Body of pancreas (tissue), 4 donors: ENCODE data around the gene CBLIF. TPM values are rescaled to one million over a fixed set of nuclear protein-coding genes. Genes with fewer than 3 reads are reported as not detected.
"Not testable (repeated sequence)": the region's sequence is repeated elsewhere in the genome, so short reads cannot be mapped to it uniquely, and the experiment has no call there.

Experiments
- ATAC-seq: fragments of 150-250 bp; one replicate; pipeline ENCODE4 v1.9.1; 2016
- DNase-seq, 4 donors: peaks; one replicate each; pipeline ENCODE4 v3.0.0-alpha.2; 2019
- H3K27ac ChIP-seq, 4 donors: fragments of 200-600 bp; sonication (generic); 1 replicate in 3 of 4; 2 replicates in 1 of 4; pipeline versions ENCODE4 v1.5.1 to v1.6.1; 2016 to 2019; ENCODE audit warnings: mild to moderate bottlenecking in 1 of 4, mixed read lengths in 1 of 4, moderate library complexity in 1 of 4
- H3K27me3 ChIP-seq, 2 donors: fragments of 200-600 bp; sonication (generic); one replicate each; pipeline ENCODE4 v1.6.0; 2016; ENCODE audit warnings: mild to moderate bottlenecking in 1 of 2
- H3K36me3 ChIP-seq, 2 donors: fragments of 200-600 bp; sonication (generic); replicated peaks in 1 of 2; 2 replicates each; pipeline ENCODE4 v1.5.1; 2016; ENCODE audit warnings: low read depth in 2 of 2; ENCODE audit not compliant: insufficient read depth in 1 of 2
- H3K4me1 ChIP-seq: fragments of 200-600 bp; sonication (generic); one replicate; pipeline ENCODE4 v1.6.0; 2016
- H3K4me3 ChIP-seq, 2 donors: fragments of 200-600 bp; sonication (generic); 1 replicate in 1 of 2; 2 replicates in 1 of 2; pipeline ENCODE4 v1.5.1; 2016 to 2019
- H3K9me3 ChIP-seq, 3 donors: fragments of 200-600 bp; sonication (generic); 1 replicate in 2 of 3; 2 replicates in 1 of 3; pipeline ENCODE4 v1.5.1; 2016
- POLR2A ChIP-seq, 3 donors: fragments of 450-650 bp; IDR thresholded peaks; one replicate each; pipeline ENCODE4 v1.6.1; 2016; ENCODE audit warnings: antibody characterized with exemption in 3 of 3, mild to moderate bottlenecking in 2 of 3
- WGBS, 2 donors: methylation state at CpG; one replicate each; pipeline ENCODE4 v1.1.5; 2017; 5-methylcytosine and 5-hydroxymethylcytosine counted together
- intact Hi-C: fragments of 100-400 bp; cut with DNase I; formaldehyde crosslinking; loops from one replicate; pipeline ENCODE4 v1.15.1; 2023
- total RNA-seq, 2 donors: library from RNA; depleted of rRNA; stranded (reverse); fragments of >200 nt; gene quantifications; one replicate each; pipeline ENCODE4 v1.1.0, GENCODE V29; 2016
- TF ChIP-seq, protein P1 (sequence below), 7 experiments: fragments of 450-650 bp in 4 of 7; fragments of 200-600 bp in 3 of 7; sonication (generic) in 3 of 7; IDR thresholded peaks; one replicate each; pipeline ENCODE4 v1.5.1; 2016 to 2019; ENCODE audit warnings: antibody characterized with exemption in 7 of 7

Gene CBLIF
- total RNA-seq, 2 donors from 2014 or later, result not detected

DNA sequence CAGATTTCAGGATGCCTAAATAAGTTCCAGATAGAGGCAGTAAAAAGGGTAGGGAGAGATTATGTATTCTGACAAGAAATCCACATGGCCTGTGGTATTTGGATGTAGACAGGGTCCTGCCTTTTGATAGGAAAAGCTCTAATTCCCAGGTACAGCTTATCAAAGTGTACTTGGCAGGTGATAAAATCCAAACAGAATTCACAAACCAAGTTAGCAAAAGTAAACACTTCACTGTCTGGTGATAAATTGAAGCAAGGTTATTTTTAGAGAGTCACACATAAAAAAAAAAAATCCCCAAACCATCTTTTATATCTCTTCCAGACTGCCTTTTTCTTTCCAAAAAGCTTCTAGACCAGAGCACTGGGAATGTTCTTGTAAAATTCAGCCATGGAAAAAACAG lies 5.7 kb downstream of the CBLIF start:
- Histone ChIP-seq H3K27me3 (no peaks in the 10 kb centered on the region), H3K27ac (peak overlapping the region in 2 of 4 donors; percentile 15 to 31), H3K9me3 (no peaks in the 10 kb centered on the region), H3K4me1 (peaks cover 17% of the 10 kb centered on the region), H3K36me3 (no peaks in the 10 kb centered on the region), H3K4me3 (no peak overlapping the region)
- DNase-seq, result no peak
- intact Hi-C loops, result no loop called here
- TF ChIP-seq, protein P1, sequence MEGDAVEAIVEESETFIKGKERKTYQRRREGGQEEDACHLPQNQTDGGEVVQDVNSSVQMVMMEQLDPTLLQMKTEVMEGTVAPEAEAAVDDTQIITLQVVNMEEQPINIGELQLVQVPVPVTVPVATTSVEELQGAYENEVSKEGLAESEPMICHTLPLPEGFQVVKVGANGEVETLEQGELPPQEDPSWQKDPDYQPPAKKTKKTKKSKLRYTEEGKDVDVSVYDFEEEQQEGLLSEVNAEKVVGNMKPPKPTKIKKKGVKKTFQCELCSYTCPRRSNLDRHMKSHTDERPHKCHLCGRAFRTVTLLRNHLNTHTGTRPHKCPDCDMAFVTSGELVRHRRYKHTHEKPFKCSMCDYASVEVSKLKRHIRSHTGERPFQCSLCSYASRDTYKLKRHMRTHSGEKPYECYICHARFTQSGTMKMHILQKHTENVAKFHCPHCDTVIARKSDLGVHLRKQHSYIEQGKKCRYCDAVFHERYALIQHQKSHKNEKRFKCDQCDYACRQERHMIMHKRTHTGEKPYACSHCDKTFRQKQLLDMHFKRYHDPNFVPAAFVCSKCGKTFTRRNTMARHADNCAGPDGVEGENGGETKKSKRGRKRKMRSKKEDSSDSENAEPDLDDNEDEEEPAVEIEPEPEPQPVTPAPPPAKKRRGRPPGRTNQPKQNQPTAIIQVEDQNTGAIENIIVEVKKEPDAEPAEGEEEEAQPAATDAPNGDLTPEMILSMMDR (IDR thresholded peaks at IDR 0.05), result no peak
- no peak for TF ChIP-seq POLR2A (IDR thresholded peaks at IDR 0.05)
- no peak for ATAC-seq

DNA sequence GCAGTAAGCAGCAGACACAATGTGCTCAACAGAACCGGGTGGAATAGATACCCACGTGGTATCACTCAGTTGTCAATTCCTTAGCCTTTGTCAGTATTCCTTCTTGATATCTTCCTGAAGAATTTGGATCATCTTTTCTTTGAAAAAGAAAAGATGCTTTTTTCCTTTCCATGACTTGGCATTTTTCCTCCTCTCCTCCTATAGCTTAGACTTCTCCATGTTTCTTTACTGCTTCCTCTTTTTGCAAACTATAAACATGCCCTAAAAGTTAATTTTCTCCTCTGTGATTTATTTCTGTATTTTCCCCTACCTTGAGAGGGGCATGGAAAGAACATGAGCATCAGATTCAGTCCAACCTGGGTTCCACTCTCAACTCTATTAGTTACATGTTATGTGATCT lies 11.7 kb downstream of the CBLIF start:
- no peaks in the 10 kb centered on the region for H3K9me3 ChIP-seq
- no peak for TF ChIP-seq POLR2A (IDR thresholded peaks at IDR 0.05)
- TF ChIP-seq, protein P1 (IDR thresholded peaks at IDR 0.05), result no peak
- H3K27ac ChIP-seq, result no peak overlapping the region
- no peaks in the 10 kb centered on the region for H3K4me1 ChIP-seq
- DNase-seq (no peak), ATAC-seq (no peak)
- no peak overlapping the region for H3K4me3 ChIP-seq
- WGBS, 2 donors, result 79 to 85% methylated on average over 2 of the region's 2 CpGs
- H3K36me3 ChIP-seq, result no peaks in the 10 kb centered on the region
- intact Hi-C loops, result no loop called here
- no peaks in the 10 kb centered on the region for H3K27me3 ChIP-seq

DNA sequence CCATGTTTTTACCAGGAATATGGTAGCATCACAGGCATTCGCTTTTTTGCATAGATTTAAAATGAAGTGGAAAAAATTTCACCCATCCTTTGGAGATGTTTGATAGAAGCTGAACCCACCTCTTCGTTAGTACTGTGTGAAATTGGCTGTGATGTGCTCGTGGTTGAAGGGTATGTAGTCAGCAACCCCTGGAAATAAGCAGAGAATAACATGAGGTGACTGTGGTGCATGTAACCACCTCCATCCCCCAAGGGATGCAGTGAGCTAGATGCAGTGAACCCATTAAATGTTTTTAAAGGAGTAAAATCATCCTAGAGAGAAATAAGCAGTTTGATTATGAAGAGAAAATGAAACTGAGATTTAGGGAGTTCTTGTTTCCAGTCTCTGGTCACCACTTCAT lies 15.9 kb downstream of the CBLIF start:
- Histone ChIP-seq H3K36me3 (no peaks in the 10 kb centered on the region), H3K27me3 (no peaks in the 10 kb centered on the region), H3K4me3 (no peak overlapping the region), H3K9me3 (no peaks in the 10 kb centered on the region), H3K4me1 (no peaks in the 10 kb centered on the region), H3K27ac (no peak overlapping the region)
- TF ChIP-seq, protein P1 (IDR thresholded peaks at IDR 0.05), result no peak
- TF ChIP-seq POLR2A (IDR thresholded peaks at IDR 0.05), result no peak
- ATAC-seq (no peak), DNase-seq (no peak)
- WGBS, 2 donors, result 79 to 81% methylated on average over 3 of the region's 3 CpGs
- intact Hi-C loops, result loop anchor here (10.0 kb wide), 1 partner anchor 85 kb away; no protein-coding TSS in a partner anchor

DNA sequence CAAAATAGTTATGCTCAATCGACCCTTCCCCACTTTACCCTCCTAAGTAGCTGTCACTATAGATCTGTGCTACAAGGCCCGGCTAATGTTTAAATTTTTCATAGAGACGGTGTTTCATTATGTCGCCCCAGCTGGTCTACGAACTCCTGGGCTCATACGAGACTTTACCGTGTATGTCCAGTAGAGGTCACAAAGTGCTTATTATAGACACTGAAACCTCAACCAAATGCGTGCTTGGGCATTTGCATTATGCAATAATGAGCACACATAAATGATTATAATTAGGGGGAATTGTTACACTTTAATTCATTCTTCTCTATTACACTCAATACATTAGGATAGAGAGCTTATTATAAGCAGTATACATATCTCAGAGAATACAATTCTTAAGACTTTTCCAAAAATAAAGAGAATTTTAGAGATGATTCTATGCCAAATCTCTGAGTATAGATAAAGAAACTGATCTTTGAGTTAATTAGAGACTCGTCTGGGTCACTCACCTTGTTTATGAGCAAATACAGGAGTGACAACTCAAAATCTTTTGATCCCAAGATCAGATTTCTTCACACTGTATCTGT lies 22.2 kb downstream of the CBLIF start:
- peak; percentile 51 to 73 (median 58) for DNase-seq
- intact Hi-C loops, result loop anchor here (10.0 kb wide), 1 partner anchor 92 kb away; no protein-coding TSS in a partner anchor
- TF ChIP-seq POLR2A (IDR thresholded peaks at IDR 0.05), result no peak
- TF ChIP-seq, protein P1 (IDR thresholded peaks at IDR 0.05), result peak in 6 of 7 experiments; percentile 43 to 86 (median 78)
- Histone ChIP-seq H3K27ac (no peak overlapping the region), H3K36me3 (no peaks in the 10 kb centered on the region), H3K4me1 (no peaks in the 10 kb centered on the region), H3K27me3 (no peaks in the 10 kb centered on the region), H3K9me3 (no peaks in the 10 kb centered on the region), H3K4me3 (no peak overlapping the region)
- WGBS, 2 donors, result 2 to 3% methylated on average over 9 of the region's 9 CpGs
- peak; percentile 91 for ATAC-seq

DNA sequence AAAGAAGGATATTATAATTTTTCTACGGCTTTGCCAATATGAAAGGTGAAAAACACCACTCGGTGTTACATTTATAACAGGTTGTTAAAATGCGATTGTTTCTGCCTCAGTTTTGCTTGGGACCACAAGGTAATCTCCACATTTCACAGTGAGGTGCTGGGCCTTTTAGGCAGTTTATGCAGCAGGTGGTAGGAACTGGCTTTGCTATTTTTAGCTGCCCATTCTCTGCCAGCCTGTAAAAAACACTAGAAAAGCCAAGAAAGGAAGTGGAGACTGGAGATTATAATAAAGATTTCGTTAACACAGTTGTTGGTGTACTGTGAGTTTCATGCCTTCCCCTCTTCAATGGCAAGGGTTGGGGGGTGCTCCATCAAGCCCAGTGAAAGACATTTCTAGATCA lies 26.7 kb downstream of the CBLIF start:
- H3K9me3 ChIP-seq, result no peaks in the 10 kb centered on the region
- H3K4me3 ChIP-seq, result no peak overlapping the region
- 52 to 76% methylated on average over 4 of the region's 4 CpGs for WGBS, 2 donors
- no peak for ATAC-seq
- no peak overlapping the region for H3K27ac ChIP-seq
- no peaks in the 10 kb centered on the region for H3K4me1 ChIP-seq
- no peaks in the 10 kb centered on the region for H3K27me3 ChIP-seq
- intact Hi-C loops, result no loop called here
- no peaks in the 10 kb centered on the region for H3K36me3 ChIP-seq
- TF ChIP-seq POLR2A (IDR thresholded peaks at IDR 0.05), result no peak
- TF ChIP-seq, protein P1 (IDR thresholded peaks at IDR 0.05), result no peak
- no peak for DNase-seq

DNA sequence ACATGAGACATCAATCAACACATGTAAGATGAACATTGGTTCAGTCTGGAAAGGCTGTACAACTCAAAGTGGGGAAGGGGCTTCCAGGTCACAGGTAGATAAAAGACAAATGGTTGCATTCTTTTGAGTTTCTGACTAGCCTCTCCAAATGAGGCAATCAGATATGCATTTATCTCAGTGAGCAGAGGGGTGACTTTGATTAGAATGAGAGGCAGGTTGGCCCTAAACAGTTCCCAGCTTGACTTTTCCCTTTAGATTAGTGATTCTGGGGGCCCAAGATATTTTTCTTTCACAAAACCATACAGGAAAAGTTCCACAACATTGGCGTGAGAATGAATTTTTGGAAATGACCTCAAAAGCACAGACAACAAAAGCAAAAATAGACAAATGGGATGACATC lies 28.9 kb downstream of the CBLIF start:
- ATAC-seq, intact Hi-C loops, H3K9me3 ChIP-seq, H3K4me1 ChIP-seq, H3K4me3 ChIP-seq, H3K36me3 ChIP-seq, DNase-seq, H3K27me3 ChIP-seq, H3K27ac ChIP-seq: not testable (repeated sequence)
- 73 to 76% methylated on average over 1 of the region's 1 CpG for WGBS, 2 donors
